Ureter (tissue), 1 donor: ENCODE data around the gene PHF21A. TPM values are rescaled to one million over a fixed set of nuclear protein-coding genes. Genes with fewer than 3 reads are reported as not detected.
"Not testable (repeated sequence)": the region's sequence is repeated elsewhere in the genome, so short reads cannot be mapped to it uniquely, and the experiment has no call there.

ENCODE experiments used
- DNase-seq: peaks from one replicate; pipeline ENCODE4 v3.0.0-alpha.2; 2020; ENCODE audit warnings: low spot score
- total RNA-seq: library from RNA; stranded (reverse); gene quantifications from one replicate; pipeline ENCODE4 v1.2.4, GENCODE V29; 2023
- donor health status: DM: yes; HTN: yes; CAD: no.

Gene PHF21A
- total RNA-seq, 1 donor from 2014 or later: 51.1 TPM

DNA sequence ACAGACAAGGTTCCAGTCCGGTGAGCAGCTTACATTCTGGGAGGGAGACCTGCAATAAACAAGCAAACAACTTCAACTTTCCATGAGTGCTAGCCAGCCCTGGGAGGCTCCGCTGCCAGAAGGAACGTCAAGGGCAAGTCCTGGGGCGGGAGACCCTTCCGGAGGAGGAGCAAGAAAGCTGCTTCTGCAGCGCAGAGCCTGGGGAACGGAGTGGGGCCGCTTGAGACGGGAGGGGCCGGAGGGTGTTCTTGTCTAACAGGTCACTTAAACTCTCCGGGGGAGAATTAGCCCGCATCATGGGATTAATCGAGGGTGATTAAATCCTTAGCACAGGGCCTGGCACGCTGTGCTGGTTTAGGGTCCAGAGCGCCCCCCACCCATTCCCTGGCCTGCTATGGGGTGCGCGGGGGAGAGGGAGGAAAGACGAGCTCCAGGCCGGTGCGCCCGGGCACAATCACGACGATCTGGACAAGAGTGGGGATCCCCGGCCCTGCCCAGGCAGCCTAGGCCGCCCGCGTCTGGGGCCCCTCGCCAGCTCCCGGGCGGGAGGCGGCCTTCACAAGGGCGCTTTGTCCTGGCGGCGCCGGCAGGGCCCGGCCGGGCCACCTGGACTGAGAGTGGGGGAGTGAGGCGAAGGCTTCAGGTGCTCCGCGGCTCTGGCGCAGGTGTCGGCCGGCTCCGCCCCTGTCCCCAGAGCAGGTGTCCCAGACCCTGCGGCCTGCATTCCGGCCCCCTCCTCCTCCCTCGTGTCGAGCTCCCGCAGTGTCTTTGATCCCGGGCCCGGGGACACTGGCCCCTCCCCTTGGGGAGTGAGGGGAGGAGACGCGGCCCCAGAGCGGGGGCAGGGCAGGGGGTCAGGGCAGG lies 199.5 kb downstream of the PHF21A start:
- no peak for DNase-seq

- no peak for DNase-seq
Measured at GRCh38 chr11:45920531-45921477, 200.4 kb downstream of the PHF21A start.

- DNase-seq: no peak
Measured at GRCh38 chr11:45919806-45920530, 201.3 kb downstream of the PHF21A start.

DNA sequence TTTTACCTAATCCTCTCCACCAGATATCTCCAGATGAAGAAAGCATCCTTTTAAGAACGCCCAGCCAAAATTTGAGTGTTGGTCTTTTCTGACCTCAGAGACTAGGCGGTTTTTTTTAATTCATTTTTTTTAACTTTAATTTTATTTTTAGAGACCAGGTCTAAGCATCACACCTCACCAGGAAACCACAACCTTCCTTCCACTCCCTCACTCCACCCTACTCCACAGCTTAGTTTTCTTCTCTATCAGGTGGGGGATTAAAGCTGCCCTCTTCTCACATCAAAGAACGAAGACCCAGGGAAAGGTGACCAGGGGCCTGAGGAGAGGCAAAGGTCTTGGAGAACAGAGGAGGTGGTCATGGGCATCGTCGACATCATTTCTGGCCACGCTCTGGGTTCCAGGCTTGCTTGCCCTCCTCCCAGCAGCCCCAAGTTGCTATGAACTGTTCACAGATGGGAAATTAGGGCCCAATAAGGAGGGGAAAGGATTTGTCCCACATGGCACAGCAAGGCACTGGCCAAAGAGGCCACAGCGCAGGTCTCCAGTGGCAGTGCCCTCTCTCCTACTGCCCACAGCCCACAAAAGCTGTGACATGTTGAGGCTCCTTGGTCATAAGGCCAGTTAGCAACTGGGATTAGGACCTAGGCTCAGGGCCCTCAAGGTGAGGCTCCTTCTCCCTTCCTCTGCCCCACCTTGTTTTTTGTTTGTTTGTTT lies 202.1 kb downstream of the PHF21A start:
- no peak for DNase-seq

DNA sequence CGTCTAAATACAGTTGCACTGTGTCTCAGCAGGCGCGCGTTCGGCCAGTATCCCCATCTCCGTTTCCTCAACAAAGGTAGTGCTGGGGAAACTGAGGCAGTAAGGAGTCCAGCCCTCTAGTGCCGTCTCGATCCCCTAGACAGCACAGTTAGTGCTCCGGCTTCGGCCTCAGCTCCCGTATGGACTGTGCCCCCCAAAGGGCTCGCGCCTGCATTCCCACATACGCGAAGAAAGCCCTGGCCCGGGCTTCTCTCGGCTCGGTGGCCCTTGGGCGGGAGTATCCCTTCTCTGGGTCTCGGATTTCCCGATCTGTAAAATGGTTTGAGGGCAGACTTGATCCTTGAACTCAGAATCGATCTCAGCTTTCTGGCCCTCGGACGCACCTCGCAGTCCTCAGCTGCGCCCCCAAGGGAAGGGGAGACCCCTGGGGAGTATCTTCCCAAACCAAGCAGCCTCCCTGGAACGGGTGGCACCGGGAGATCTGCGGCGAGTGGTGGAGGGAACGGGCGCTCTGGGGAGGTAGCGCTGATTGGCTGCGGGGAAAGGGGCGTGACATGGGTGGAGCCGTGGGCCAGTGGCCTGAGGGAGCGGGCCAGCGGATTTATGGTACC lies 202.8 kb downstream of the PHF21A start:
- DNase-seq: peak; percentile 84

DNA sequence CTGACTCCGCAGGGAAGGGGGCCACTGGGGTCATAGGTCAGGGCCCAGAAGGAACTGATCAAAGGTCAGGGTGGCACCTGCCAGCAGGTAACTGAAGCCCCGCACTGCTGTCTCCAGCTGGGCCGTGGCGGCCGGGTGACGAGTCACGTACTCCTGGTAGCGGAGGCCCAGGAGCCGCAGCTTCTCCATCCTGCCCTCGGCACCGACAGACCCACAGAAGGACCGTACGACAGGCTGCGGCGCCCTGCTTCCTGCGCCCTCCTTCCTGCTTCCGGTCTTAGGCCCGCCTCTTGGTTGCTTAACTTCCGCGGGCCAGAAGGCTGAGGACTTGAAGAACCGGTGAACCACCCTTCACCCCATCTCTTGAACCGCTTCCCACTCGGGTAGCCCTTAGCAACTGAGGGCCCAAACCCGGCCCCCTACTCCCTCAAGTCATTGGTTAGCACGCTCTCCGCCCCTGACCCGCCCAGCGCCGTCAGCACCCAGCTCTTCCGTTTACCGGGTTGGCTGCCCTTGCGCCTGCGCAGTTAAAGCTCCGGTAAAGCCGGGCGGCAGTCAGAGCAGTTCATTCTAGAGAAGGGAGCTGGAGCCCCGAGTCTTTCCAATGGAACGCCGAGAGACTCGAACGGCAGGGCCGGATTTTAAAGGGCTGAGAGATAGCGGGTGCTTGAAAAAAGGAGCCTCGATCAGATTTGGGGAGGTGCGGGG lies 203.5 kb downstream of the PHF21A start, which contains the start of gene PEX16:
Gene PEX16, minus strand, starts transcription at position 255 of the 708 bp plus-strand sequence. Its CDS starts 66 bp downstream, at position 189.
- peak; percentile 98 for DNase-seq

DNA sequence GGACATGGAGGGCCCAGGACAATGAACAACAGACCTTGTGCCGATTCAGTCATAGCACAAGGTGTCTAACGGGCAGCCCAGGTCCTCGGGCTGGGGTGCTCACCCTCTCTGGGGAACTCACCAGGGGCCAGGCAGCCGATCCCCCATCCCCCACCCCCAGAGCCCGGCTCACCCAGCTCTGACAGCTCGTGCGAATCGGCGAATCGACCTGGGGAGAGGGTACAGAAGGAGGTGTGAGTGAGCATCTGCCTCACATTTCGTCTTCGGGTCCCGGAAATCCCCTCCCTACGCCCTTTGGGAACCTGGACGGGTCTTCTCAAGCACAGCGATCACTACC lies 204.0 kb downstream of the PHF21A start:
- DNase-seq: no peak

- DNase-seq: no peak
Measured at GRCh38 chr11:45915446-45915845, 205.8 kb downstream of the PHF21A start.

DNA sequence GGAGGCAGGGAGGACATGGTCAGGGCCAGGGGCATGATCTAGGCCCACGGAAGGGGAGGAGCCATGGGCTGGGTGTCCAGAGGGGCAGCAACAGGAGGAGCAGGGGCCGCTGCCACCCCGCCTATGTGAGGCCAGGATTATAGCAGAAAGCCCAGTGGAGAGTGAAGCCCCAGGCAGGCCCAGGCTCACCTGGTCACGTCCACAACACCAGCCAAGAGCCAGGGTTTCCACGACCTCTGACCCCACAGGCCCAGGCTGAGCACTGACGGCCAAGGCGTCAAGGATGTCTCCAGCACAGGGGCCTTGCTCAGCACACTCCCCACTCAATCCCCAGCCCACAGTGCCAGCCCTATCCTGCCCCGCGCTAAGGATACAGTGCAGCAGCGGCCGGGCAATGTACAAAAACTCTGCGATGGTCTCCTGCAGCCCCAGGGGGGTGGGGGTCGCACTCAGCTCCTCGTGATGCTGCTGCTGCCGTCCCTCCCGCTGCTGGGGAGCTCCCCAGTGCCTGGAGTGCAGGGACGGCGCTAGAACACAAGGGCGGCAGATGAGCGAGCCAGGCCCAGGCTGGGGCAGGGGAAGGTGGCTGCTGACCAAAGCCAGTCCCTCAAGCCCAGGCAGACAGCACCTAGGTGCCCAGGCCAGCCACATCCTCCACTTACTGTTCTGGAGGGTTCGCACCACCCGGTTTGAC lies 207.2 kb downstream of the PHF21A start:
- DNase-seq: no peak

DNA sequence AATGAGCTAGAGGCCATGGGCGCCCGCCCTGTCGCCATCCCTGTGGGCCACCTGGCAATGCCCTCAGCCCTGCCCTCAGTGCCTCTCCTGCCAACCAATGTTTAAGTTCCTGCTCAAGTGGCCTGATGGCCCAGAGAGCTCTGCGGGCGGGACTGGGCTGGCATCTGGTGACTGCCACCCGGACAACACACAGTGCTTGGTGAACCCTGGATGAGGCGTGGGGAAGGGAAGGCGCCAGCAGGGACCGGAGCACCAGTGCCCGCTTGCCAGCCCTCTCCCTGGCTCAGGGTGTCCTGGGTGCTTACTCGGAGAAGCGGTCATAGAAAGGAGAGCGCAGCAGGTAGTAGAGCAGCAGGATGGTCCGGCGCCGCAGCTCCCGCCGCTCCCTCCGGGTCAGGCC lies 207.7 kb downstream of the PHF21A start:
- no peak for DNase-seq

- no peak for DNase-seq
Measured at GRCh38 chr11:45910623-45911022, 210.6 kb downstream of the PHF21A start.

DNA sequence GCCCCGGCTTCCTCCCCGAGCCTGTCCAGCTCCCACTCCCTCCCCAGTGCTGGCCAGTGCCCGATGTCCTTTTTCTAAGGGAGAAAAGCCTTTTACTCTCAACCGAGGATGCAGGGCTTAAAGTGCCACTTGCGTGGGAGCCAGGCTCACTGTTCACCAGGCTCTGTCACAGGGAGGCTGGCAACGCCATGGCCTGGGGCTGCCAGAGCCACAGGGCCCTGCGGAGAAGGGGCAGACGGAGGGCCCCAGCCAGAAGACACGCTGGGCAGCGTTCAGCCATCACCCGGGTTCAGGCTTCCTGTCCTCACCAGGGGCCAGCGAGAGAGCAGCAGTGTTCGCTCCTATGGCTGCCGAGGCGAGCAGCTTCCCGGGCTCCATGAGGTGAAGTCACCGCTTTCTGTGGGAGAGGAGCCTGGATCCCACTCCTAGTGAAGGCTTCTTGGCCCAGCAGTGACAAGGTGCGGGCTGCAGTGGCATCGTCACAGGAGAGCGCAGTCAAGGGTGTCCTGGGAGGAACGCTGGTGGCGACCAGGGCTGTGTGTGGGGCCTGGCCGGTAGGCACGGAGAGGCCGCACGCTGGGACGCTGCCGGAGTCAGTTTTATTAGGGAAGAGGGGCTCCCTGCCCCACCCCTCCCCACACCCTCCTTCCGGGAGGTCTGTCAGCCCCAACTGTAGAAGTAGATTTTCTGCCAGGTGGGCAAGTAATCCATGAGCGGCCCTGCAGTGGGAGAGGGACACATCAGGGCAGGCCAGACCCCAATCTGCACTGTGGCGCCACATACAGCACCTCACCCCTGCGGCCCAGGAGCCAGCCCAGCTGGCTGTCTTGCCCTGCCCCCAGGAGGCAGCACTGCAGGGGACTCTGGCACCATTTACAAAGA lies 211.4 kb downstream of the PHF21A start:
- no peak for DNase-seq

DNA sequence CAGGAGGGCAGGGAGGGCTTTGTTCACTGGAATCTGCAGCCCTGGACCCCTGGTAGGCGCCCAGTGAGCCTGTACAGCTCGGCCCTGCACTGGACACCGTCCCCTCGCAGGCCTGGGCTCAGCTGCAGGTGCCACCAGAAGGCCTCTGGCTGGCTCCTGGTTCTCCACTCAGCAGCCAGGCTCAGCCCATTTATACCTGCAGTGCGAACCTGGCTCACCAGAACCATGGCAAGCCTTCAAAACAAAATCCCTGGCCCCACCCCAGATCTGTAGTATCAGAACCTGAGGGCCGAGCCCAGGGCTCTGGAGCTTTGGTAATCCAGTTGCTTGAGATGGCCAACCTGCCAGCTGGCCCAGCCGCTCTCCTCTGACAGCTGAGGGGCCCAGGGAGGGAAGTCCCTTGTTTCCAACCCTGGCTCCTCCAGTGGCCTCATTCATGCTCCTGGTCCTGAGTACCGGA lies 213.3 kb downstream of the PHF21A start:
- no peak for DNase-seq

- DNase-seq: no peak
Measured at GRCh38 chr11:45906965-45907611, 214.2 kb downstream of the PHF21A start, which contains the start of gene FREY1. TSS of gene FREY1 (minus strand) at chr11:45907271. CDS start at chr11:45907245, 26 bp downstream.

GRCh38 chr11:45906096-45906682 lies 215.1 kb downstream of the PHF21A start:
- DNase-seq: no peak

DNA sequence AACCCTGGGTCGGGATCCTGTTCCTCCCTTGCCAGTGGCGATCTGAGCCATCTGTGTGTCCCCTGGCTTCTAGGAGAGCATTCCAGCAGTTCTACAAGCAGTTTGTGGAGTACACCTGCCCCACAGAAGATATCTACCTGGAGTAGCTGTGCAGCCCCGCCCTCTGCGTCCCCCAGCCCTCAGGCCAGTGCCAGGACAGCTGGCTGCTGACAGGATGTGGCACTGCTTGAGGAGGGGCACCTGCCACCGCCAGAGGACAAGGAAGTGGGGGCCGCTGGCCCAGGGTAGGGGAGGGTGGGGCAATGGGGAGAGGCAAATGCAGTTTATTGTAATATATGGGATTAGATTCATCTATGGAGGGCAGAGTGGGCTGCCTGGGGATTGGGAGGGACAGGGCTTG lies 215.7 kb downstream of the PHF21A start:
- DNase-seq: not testable (repeated sequence)

- no peak for DNase-seq
Measured at GRCh38 chr11:45905095-45905494, 216.2 kb downstream of the PHF21A start.
